ENCODE results near the gene LYVE1.

Gene LYVE1

GRCh38 chr11:10518123-10518522 lies 50.3 kb downstream of the LYVE1 start:
- DNase-seq (ENCODE audit: low spot score), result no peak
- no peak for TF ChIP-seq CTCF (IDR thresholded peaks at IDR 0.05; ENCODE audit: extremely low read depth, missing control alignments)

GRCh38 chr11:10515418-10515817 lies 53.0 kb downstream of the LYVE1 start:
- TF ChIP-seq CTCF (IDR thresholded peaks at IDR 0.05; ENCODE audit: extremely low read depth, missing control alignments), result no peak
- DNase-seq (ENCODE audit: low spot score), result no peak

GRCh38 chr11:10514709-10515108 lies 53.8 kb downstream of the LYVE1 start:
- TF ChIP-seq CTCF (IDR thresholded peaks at IDR 0.05; ENCODE audit: extremely low read depth, missing control alignments), result no peak

GRCh38 chr11:10514202-10514601 lies 54.3 kb downstream of the LYVE1 start:
- no peak for TF ChIP-seq CTCF (IDR thresholded peaks at IDR 0.05; ENCODE audit: extremely low read depth, missing control alignments)
- no peak for DNase-seq (ENCODE audit: low spot score)

More at GRCh38 chr11:10514709-10515108, 53.8 kb downstream of the LYVE1 start:
- DNase-seq (ENCODE audit: low spot score), result no peak

GRCh38 chr11:10511181-10511621 lies 57.3 kb downstream of the LYVE1 start:
- no peak for TF ChIP-seq CTCF (IDR thresholded peaks at IDR 0.05; ENCODE audit: extremely low read depth, missing control alignments)
- no peak for DNase-seq (ENCODE audit: low spot score)
